K562 (cell line): ENCODE data around the gene MEF2B. TPM values are rescaled to one million over a fixed set of nuclear protein-coding genes. Genes with fewer than 3 reads are reported as not detected.
A peak's percentile ranks its signal among the peaks of the same experiment; 100 is the strongest.

Experiments used
- ATF2 ChIP-seq: sonication (generic); formaldehyde crosslinking; IDR thresholded peaks from 2 replicates; pipeline ENCODE4 v1.8.1; 2022; ENCODE audit warnings: missing genetic modification reagents
- ETV1 ChIP-seq: fragments of 450-650 bp; conservative IDR thresholded peaks from 2 replicates; pipeline ENCODE4 v1.6.1; 2016; ENCODE audit warnings: missing genetic modification characterization, control low read depth, low read depth, missing compliant biosample characterization
- HOMEZ ChIP-seq: fragments of 250-450 bp; sonication (Bioruptor Pico); IDR thresholded peaks from 2 replicates; pipeline ENCODE4 v1.4.0; 2020; ENCODE audit warnings: mild to moderate bottlenecking, moderate library complexity
- MYC ChIP-seq, 2 experiments: fragments of 250-450 bp in 1 of 2; sonication (Bioruptor Pico) in 1 of 2; IDR thresholded peaks; 2 replicates each; pipeline versions ENCODE4 v1.5.1 to v1.6.1; 2012 to 2021; ENCODE audit warnings: low read depth in 2 of 2, borderline replicate concordance in 1 of 2, improper control_type of control experiment in 1 of 2, low read length in 1 of 2, mild to moderate bottlenecking in 1 of 2, moderate library complexity in 1 of 2
- PHF21A ChIP-seq: fragments of 450-650 bp; IDR thresholded peaks from 2 replicates; pipeline ENCODE4 v1.6.1; 2017; ENCODE audit warnings: low read depth, borderline replicate concordance
- RBM22 ChIP-seq: fragments of 200-400 bp; formaldehyde crosslinking; IDR thresholded peaks from 2 replicates; pipeline ENCODE4 v1.6.1; 2018; ENCODE audit warnings: low read length, low read depth; ENCODE audit not compliant: poor library complexity, severe bottlenecking
- SAFB ChIP-seq: fragments of 200-400 bp; formaldehyde crosslinking; IDR thresholded peaks from 2 replicates; pipeline ENCODE4 v1.6.1; 2017; ENCODE audit warnings: low read depth, low read length, borderline replicate concordance
- ZFPM2 ChIP-seq: fragments of 250-450 bp; sonication (Bioruptor Pico); IDR thresholded peaks from 2 replicates; pipeline ENCODE4 v1.5.1; 2022; ENCODE audit warnings: mild to moderate bottlenecking
- ZHX1 ChIP-seq: fragments of 150-350 bp; conservative IDR thresholded peaks from 2 replicates; pipeline ENCODE4 v1.6.1; 2014; ENCODE audit warnings: low read length
- ZKSCAN3 ChIP-seq: fragments of 250-450 bp; sonication (Bioruptor Pico); IDR thresholded peaks from 2 replicates; pipeline ENCODE4 v1.4.0; 2020
- ZNF197 ChIP-seq: fragments of 200-800 bp; sonication (Bioruptor generic); IDR thresholded peaks from 2 replicates; pipeline ENCODE4 v1.6.1; 2016; ENCODE audit warnings: low read depth, missing genetic modification characterization, missing compliant biosample characterization
- ZNF77 ChIP-seq: fragments of 250-450 bp; sonication (Bioruptor Pico); IDR thresholded peaks from 2 replicates; pipeline ENCODE4 v1.5.0; 2020
- polyA plus RNA-seq, 8 experiments: library from polyadenylated mRNA; depleted of rRNA in 4 of 8; stranded (reverse) in 5 of 8; unstranded in 3 of 8; fragments of >200 nt; fragmentation: Nextera tagmentation in 2 of 8; fragmentation: Illumina TruSeq in 1 of 8; extraction: Ambion mirVana in 2 of 8; extraction: Trizol in 1 of 8; gene quantifications; 2 replicates each; pipeline versions ENCODE4 v1.2.1 to v1.2.3, GENCODE V29; 2011 to 2014; ENCODE audit warnings: inconsistent platforms in 1 of 8, missing spikeins in 1 of 8
- total RNA-seq, 7 experiments: library from RNA; depleted of rRNA in 6 of 7; stranded (reverse); fragments of >200 nt in 6 of 7; fragmentation: Illumina TruSeq in 2 of 7; extraction: Trizol in 2 of 7; gene quantifications; 2 replicates each; pipeline versions ENCODE4 v1.2.1 to v1.2.3, GENCODE V29; 2011 to 2021; ENCODE audit warnings: low replicate concordance in 1 of 7

MEF2B gene
- total and polyA plus RNA-seq, 9 of the 15 experiments (the other 6 are each of a cell fraction or from before 2014, with no cell fraction given) = 0.14 to 1.9 (median 0.71) TPM; not detected in 3

- no peak for TF ChIP-seq ZHX1
- TF ChIP-seq SAFB = peak; percentile 67; the same call in 1 of the 2 replicates
- TF ChIP-seq ETV1 (tag) = peak; percentile 56; the same call in 1 of the 2 replicates
- no peak for TF ChIP-seq ZNF197 (CRISPR knock-in tag)
- TF ChIP-seq PHF21A = peak; percentile 69; the same call in 1 of the 2 replicates
- no peak for TF ChIP-seq ATF2 (CRISPR knock-in tag)
- no peak for TF ChIP-seq ZNF77 (CRISPR knock-in tag)
- no peak for TF ChIP-seq ZFPM2 (CRISPR knock-in tag)
- TF ChIP-seq HOMEZ = no peak
- peak; percentile 37 for TF ChIP-seq RBM22
- TF ChIP-seq MYC (IDR thresholded peaks at IDR 0.05; ENCODE audit: low read depth, low read length) = peak; percentile 85
- peak; percentile 55; the same call in 1 of the 2 replicates for TF ChIP-seq MYC (CRISPR knock-in tag; IDR thresholded peaks at IDR 0.05; ENCODE audit: borderline replicate concordance, low read depth)
- TF ChIP-seq ZKSCAN3 (CRISPR knock-in tag) = no peak
Observed at GRCh38 chr19:19203012-19203856, 33.2 kb upstream of the MEF2B start, which contains the start of gene NR2C2AP (continued).
